GM12873 (cell line): ENCODE measurements around the gene C16orf92.

Experiments used
- CTCF ChIP-seq: IDR thresholded peaks from 2 replicates; pipeline ENCODE4 v1.5.1; 2012; ENCODE audit warnings: low read depth, mild to moderate bottlenecking, moderate library complexity, low read length, control low read depth; ENCODE audit not compliant: insufficient read depth; ENCODE audit errors: missing control alignments

The C16orf92 gene

GRCh38 chr16:30003670-30004423 is 19.2 kb upstream of the C16orf92 start:
- no peak for TF ChIP-seq CTCF

GRCh38 chr16:30004424-30004776 is 18.6 kb upstream of the C16orf92 start:
- no peak for TF ChIP-seq CTCF

- no peak for TF ChIP-seq CTCF
These were observed 18.2 kb upstream of the C16orf92 start for GRCh38 chr16:30004811-30005242.

- TF ChIP-seq CTCF, result peak; percentile 79
These were observed 17.5 kb upstream of the C16orf92 start for GRCh38 chr16:30005341-30006094.

- TF ChIP-seq CTCF, result no peak
These were observed 16.9 kb upstream of the C16orf92 start for GRCh38 chr16:30006095-30006473.

GRCh38 chr16:30006659-30007377 is 16.2 kb upstream of the C16orf92 start:
- TF ChIP-seq CTCF, result no peak

- no peak for TF ChIP-seq CTCF
These were observed 15.6 kb upstream of the C16orf92 start for GRCh38 chr16:30007378-30007895.
